Sigmoid colon (tissue), 4 donors: ENCODE data around the gene DDX23.

Source experiments
- POLR2AphosphoS5 ChIP-seq, 4 donors: sonication (generic); formaldehyde crosslinking; IDR thresholded peaks; one replicate each; pipeline ENCODE4 v1.6.1; 2017; ENCODE audit warnings: antibody characterized with exemption in 4 of 4
- TF ChIP-seq, protein P1 (sequence below), 4 experiments: fragments of 450-650 bp in 3 of 4; fragments of 200-600 bp in 1 of 4; IDR thresholded peaks; one replicate each; pipeline ENCODE4 v1.5.1; 2016 to 2019; ENCODE audit warnings: antibody characterized with exemption in 4 of 4, mild to moderate bottlenecking in 3 of 4, moderate library complexity in 2 of 4

DNA sequence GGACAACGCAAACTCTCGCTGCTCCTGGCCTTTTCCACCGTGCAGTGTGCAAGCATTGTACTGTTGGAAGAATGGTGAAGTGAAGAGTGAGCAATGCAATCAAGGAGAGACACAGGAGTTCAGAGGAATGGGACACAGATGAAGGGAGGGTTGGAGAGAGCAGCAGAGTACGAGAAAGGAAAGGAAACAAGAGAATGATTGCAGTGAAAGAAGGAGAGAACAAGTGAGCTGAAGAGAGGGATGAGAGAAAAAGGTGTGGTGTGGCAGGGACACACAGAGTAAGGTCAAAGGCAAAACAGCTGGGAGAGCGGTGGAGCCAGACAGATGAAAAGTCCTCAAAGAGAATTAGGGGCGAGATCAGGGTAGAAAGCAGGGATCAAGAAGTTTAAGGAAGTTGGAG is 20.7 kb downstream of the DDX23 start:
- TF ChIP-seq, protein P1, sequence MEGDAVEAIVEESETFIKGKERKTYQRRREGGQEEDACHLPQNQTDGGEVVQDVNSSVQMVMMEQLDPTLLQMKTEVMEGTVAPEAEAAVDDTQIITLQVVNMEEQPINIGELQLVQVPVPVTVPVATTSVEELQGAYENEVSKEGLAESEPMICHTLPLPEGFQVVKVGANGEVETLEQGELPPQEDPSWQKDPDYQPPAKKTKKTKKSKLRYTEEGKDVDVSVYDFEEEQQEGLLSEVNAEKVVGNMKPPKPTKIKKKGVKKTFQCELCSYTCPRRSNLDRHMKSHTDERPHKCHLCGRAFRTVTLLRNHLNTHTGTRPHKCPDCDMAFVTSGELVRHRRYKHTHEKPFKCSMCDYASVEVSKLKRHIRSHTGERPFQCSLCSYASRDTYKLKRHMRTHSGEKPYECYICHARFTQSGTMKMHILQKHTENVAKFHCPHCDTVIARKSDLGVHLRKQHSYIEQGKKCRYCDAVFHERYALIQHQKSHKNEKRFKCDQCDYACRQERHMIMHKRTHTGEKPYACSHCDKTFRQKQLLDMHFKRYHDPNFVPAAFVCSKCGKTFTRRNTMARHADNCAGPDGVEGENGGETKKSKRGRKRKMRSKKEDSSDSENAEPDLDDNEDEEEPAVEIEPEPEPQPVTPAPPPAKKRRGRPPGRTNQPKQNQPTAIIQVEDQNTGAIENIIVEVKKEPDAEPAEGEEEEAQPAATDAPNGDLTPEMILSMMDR (IDR thresholded peaks at IDR 0.05), result no peak
- TF ChIP-seq POLR2AphosphoS5 (IDR thresholded peaks at IDR 0.05), result no peak
